ENCODE data around the gene SLC6A9. TPM values are rescaled to one million over a fixed set of nuclear protein-coding genes. Genes with fewer than 3 reads are reported as not detected.

The SLC6A9 gene
- total RNA-seq, 1 donor: 11.7 TPM

DNA sequence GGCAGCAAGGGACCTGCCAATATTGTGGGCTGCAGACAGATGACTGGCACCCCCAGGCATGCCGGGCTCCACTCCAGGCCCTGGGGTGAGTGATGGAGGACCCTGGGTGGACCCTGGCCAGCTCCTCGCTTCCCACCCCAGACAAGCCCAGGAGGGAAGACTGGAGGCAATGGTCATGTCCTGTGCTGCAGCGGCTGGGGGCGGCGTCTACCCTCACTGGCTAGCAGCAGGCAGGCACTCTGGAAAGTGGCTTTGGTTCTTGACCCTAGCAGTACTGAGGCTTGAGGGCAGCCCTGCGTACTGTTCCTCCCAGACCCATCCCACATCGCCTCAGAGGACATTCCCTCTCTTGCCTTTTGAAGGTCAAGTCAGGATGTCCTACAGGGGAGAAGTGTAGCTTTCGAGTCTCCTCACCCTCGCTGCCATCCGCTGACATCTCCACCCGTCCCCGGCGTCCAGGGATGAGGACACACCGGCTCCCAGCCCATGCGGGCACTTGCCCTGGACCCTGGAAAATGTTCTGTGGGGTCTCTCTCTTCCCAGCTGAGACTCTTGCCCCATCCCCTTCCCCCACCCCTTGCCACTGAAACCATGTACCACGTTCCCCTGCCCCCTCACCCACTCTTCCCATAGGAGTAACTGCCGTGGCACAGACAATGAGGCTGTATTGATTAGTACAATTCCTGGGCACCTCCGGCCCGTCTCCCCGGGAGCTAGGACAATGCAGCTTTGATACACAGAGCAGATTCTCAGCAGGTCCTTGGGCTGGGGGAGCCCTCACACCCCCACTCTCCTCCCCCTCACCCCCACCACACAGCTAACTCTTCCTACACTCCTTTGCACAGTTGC lies 15.0 kb downstream of the SLC6A9 start:
- H3K4me3 ChIP-seq (ENCODE audit: low read depth, low read length): no peak overlapping the region
- TF ChIP-seq, protein P1, sequence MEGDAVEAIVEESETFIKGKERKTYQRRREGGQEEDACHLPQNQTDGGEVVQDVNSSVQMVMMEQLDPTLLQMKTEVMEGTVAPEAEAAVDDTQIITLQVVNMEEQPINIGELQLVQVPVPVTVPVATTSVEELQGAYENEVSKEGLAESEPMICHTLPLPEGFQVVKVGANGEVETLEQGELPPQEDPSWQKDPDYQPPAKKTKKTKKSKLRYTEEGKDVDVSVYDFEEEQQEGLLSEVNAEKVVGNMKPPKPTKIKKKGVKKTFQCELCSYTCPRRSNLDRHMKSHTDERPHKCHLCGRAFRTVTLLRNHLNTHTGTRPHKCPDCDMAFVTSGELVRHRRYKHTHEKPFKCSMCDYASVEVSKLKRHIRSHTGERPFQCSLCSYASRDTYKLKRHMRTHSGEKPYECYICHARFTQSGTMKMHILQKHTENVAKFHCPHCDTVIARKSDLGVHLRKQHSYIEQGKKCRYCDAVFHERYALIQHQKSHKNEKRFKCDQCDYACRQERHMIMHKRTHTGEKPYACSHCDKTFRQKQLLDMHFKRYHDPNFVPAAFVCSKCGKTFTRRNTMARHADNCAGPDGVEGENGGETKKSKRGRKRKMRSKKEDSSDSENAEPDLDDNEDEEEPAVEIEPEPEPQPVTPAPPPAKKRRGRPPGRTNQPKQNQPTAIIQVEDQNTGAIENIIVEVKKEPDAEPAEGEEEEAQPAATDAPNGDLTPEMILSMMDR (IDR thresholded peaks at IDR 0.05; ENCODE audit: insufficient read depth, low read depth, low read length): no peak
- DNase-seq (ENCODE audit: low read depth): no peak

DNA sequence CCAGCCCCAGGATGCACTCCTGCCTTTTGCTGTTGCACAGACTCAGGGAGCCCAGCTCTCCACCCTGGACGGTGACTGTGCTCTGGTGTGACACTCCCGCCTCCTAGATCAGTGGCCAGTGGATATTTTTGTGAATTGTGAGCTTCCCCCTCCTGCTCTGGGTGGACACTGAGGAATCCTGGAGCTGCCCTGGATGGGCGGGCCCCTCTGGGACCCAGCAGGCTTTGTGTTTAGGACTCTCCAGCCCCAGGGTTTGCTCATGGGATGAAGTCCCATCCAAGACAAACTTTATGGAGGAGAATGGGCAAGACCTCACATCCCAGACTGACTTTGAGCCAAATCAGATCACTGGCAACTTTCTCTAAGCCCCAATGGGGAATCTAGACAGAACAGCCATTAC lies 16.1 kb downstream of the SLC6A9 start:
- H3K4me3 ChIP-seq (ENCODE audit: low read depth, low read length): no peak overlapping the region
- TF ChIP-seq, protein P1 (IDR thresholded peaks at IDR 0.05; ENCODE audit: insufficient read depth, low read depth, low read length): no peak
- no peak for DNase-seq (ENCODE audit: low read depth)

DNA sequence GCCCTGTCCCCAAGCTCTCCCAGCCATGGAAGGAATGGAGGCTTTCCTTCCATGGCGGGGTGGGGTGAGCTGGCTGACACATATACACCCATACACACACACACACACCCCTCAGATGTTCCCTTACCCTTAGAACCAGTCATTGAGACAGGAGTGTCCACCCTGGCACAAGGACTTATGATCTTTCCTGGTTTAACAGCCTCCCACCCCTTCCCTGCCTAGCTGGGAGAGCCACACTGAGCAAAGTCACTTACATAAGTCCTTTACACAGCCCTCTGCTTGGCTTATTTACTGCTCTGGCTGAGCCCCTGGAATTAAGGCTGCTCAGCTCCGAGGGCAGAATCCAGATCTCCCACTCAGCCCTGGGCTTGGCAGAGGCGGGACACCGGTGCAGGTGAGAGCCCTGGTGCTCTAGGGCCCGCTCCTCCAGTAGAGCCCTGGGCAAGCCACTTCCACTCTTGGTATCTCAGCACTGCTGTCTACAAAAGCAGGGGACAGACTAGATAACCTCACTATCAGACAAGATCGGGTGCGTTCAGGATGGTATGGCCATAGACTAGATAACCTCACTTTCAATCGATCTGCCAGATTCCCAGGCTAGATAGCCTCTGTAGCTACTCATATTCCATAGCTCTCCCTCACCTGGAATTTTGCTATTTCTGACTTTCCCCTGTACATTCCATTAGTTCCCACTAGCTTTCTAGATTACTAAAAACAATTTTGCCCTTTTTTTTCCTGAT lies 16.7 kb downstream of the SLC6A9 start:
- DNase-seq (ENCODE audit: low read depth): no peak
- H3K4me3 ChIP-seq (ENCODE audit: low read depth, low read length): no peak overlapping the region
- TF ChIP-seq, protein P1 (IDR thresholded peaks at IDR 0.05; ENCODE audit: insufficient read depth, low read depth, low read length): no peak

GRCh38 chr1:44013949-44014348 lies 17.3 kb downstream of the SLC6A9 start:
- TF ChIP-seq, protein P1 (IDR thresholded peaks at IDR 0.05; ENCODE audit: insufficient read depth, low read depth, low read length): no peak
- no peak for DNase-seq (ENCODE audit: low read depth)
- H3K4me3 ChIP-seq (ENCODE audit: low read depth, low read length): no peak overlapping the region

GRCh38 chr1:44012941-44013609 lies 18.2 kb downstream of the SLC6A9 start:
- H3K4me3 ChIP-seq (ENCODE audit: low read depth, low read length): no peak overlapping the region
- TF ChIP-seq, protein P1 (IDR thresholded peaks at IDR 0.05; ENCODE audit: insufficient read depth, low read depth, low read length): no peak
- DNase-seq (ENCODE audit: low read depth): no peak

DNA sequence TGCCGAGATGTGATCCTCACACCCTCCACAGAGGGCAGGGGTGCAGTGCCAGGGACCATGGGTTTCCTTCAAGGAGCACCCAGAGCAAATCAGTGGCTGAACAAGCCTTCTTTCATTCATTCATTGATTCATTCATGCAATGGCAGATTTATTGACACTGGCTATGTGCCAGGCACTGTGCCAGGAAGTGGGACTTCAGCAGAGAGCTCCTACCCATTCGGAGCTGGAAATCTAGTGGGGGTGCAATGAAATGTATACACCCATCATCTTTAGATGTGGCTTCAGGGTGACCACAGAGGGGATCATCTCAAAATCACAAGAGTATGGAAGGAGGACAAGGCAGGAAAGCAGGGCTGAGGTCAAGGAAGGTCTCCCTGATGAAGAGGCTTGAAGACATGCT lies 18.9 kb downstream of the SLC6A9 start:
- no peak overlapping the region for H3K4me3 ChIP-seq (ENCODE audit: low read depth, low read length)
- TF ChIP-seq, protein P1 (IDR thresholded peaks at IDR 0.05; ENCODE audit: insufficient read depth, low read depth, low read length): no peak
- DNase-seq (ENCODE audit: low read depth): no peak
